ENCODE measurements around the gene GGTLC1.
A peak's percentile ranks its signal among the peaks of the same experiment; 100 is the strongest.
"Not testable (repeated sequence)": the region's sequence is repeated elsewhere in the genome, so short reads cannot be mapped to it uniquely, and the experiment has no call there.

Gene GGTLC1

GRCh38 chr20:23984476-23985023 is 4.0 kb downstream of the GGTLC1 start:
- not testable (repeated sequence) for H3K9ac ChIP-seq (ENCODE audit: low read length); H3F3A ChIP-seq (ENCODE audit: insufficient read depth, low read length); H3K27ac ChIP-seq (ENCODE audit: low read length); H3K9me2 ChIP-seq (replicated peaks; ENCODE audit: insufficient read depth, low read length); H4K20me1 ChIP-seq (ENCODE audit: insufficient read depth, low read length); H3K4me1 ChIP-seq (ENCODE audit: low read length); H2AFZ ChIP-seq (ENCODE audit: low read length); H3K9me3 ChIP-seq (replicated peaks; ENCODE audit: insufficient read depth, low read length); H3K27me3 ChIP-seq (replicated peaks; ENCODE audit: insufficient read depth, low read length); H3K79me2 ChIP-seq (ENCODE audit: low read length); DNase-seq; H3K36me3 ChIP-seq (replicated peaks; ENCODE audit: insufficient read depth, low read length); H3K4me3 ChIP-seq (ENCODE audit: low read length); H3K4me2 ChIP-seq (ENCODE audit: low read depth, low read length)
- TF ChIP-seq, protein P1, sequence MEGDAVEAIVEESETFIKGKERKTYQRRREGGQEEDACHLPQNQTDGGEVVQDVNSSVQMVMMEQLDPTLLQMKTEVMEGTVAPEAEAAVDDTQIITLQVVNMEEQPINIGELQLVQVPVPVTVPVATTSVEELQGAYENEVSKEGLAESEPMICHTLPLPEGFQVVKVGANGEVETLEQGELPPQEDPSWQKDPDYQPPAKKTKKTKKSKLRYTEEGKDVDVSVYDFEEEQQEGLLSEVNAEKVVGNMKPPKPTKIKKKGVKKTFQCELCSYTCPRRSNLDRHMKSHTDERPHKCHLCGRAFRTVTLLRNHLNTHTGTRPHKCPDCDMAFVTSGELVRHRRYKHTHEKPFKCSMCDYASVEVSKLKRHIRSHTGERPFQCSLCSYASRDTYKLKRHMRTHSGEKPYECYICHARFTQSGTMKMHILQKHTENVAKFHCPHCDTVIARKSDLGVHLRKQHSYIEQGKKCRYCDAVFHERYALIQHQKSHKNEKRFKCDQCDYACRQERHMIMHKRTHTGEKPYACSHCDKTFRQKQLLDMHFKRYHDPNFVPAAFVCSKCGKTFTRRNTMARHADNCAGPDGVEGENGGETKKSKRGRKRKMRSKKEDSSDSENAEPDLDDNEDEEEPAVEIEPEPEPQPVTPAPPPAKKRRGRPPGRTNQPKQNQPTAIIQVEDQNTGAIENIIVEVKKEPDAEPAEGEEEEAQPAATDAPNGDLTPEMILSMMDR (IDR thresholded peaks at IDR 0.05; ENCODE audit: low read length) = 0 out of 2 replicates have a peak, but pooled peaks have one; percentile 11

DNA sequence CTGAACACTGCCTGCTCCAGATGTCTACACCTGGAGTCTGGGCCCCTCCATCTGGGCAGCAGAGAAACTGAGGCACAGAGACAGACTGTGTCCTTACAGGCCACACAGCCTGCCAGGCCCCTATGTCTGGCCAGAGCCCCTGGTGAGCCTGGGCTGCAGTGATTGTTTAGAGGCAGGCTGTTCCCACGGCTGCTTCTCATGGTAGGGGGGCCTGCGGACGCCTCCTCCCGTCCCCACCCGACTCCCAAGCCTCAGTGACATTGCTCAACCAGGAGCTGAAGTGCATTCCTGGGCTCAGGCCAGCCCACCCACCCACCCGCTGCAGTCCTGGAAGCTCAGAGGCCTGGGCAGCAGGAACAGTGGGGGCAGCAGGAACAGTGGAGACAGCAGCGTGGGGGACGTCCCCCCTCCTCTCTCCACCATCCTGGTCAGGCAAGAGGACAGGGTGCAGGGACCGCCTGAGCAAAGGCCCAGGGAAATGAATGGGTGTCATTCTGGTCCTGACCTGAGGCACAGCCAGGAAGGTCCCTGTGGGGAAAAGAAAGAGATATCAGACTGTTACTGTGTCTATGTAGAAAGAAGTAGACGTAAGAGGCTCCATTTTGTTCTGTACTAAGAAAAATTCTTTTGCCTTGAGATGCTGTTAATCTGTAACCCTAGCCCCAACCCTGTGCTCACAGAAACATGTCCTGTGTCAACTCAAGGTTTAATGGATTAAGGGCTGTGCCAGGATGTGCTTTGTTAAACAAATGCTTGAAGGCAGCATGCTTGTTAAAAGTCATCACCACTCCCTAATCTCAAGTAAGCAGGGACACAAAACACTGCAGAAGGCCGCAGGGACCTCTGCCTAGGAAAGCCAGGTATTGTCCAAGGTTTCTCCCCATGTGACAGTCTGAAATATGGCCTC is 6.2 kb downstream of the GGTLC1 start:
- H3K27me3 ChIP-seq (replicated peaks; ENCODE audit: insufficient read depth, low read length); H3K4me1 ChIP-seq (ENCODE audit: low read length); H2AFZ ChIP-seq (ENCODE audit: low read length); H3K36me3 ChIP-seq (replicated peaks; ENCODE audit: insufficient read depth, low read length); H3K9me3 ChIP-seq (replicated peaks; ENCODE audit: insufficient read depth, low read length); H3K79me2 ChIP-seq (ENCODE audit: low read length); DNase-seq; H3K27ac ChIP-seq (ENCODE audit: low read length); H3K4me3 ChIP-seq (ENCODE audit: low read length); H4K20me1 ChIP-seq (ENCODE audit: insufficient read depth, low read length); H3K9ac ChIP-seq (ENCODE audit: low read length); H3F3A ChIP-seq (ENCODE audit: insufficient read depth, low read length); H3K9me2 ChIP-seq (replicated peaks; ENCODE audit: insufficient read depth, low read length); H3K4me2 ChIP-seq (ENCODE audit: low read depth, low read length): not testable (repeated sequence)

- H2AFZ ChIP-seq (ENCODE audit: low read length); H3F3A ChIP-seq (ENCODE audit: insufficient read depth, low read length); H3K4me1 ChIP-seq (ENCODE audit: low read length); H3K27me3 ChIP-seq (replicated peaks; ENCODE audit: insufficient read depth, low read length); H4K20me1 ChIP-seq (ENCODE audit: insufficient read depth, low read length); DNase-seq; H3K79me2 ChIP-seq (ENCODE audit: low read length); H3K27ac ChIP-seq (ENCODE audit: low read length); H3K9me2 ChIP-seq (replicated peaks; ENCODE audit: insufficient read depth, low read length); H3K36me3 ChIP-seq (replicated peaks; ENCODE audit: insufficient read depth, low read length); H3K4me2 ChIP-seq (ENCODE audit: low read depth, low read length); H3K9ac ChIP-seq (ENCODE audit: low read length); H3K4me3 ChIP-seq (ENCODE audit: low read length); H3K9me3 ChIP-seq (replicated peaks; ENCODE audit: insufficient read depth, low read length): not testable (repeated sequence)
Measured at GRCh38 chr20:23981526-23981925, 7.1 kb downstream of the GGTLC1 start.

- H3K9me2 ChIP-seq (replicated peaks; ENCODE audit: insufficient read depth, low read length); H3K27me3 ChIP-seq (replicated peaks; ENCODE audit: insufficient read depth, low read length); H4K20me1 ChIP-seq (ENCODE audit: insufficient read depth, low read length); H3K27ac ChIP-seq (ENCODE audit: low read length); H3K4me3 ChIP-seq (ENCODE audit: low read length); H3F3A ChIP-seq (ENCODE audit: insufficient read depth, low read length); H3K4me1 ChIP-seq (ENCODE audit: low read length); H3K9me3 ChIP-seq (replicated peaks; ENCODE audit: insufficient read depth, low read length); DNase-seq; H3K79me2 ChIP-seq (ENCODE audit: low read length); H3K9ac ChIP-seq (ENCODE audit: low read length); H3K4me2 ChIP-seq (ENCODE audit: low read depth, low read length); H2AFZ ChIP-seq (ENCODE audit: low read length); H3K36me3 ChIP-seq (replicated peaks; ENCODE audit: insufficient read depth, low read length): not testable (repeated sequence)
Measured at GRCh38 chr20:23981014-23981413, 7.6 kb downstream of the GGTLC1 start.

- not testable (repeated sequence) for H3K9me2 ChIP-seq (replicated peaks; ENCODE audit: insufficient read depth, low read length); H3K4me1 ChIP-seq (ENCODE audit: low read length); H3K4me3 ChIP-seq (ENCODE audit: low read length); H2AFZ ChIP-seq (ENCODE audit: low read length); H3K9me3 ChIP-seq (replicated peaks; ENCODE audit: insufficient read depth, low read length); H3K9ac ChIP-seq (ENCODE audit: low read length); H3K79me2 ChIP-seq (ENCODE audit: low read length); H3K4me2 ChIP-seq (ENCODE audit: low read depth, low read length); H3K27me3 ChIP-seq (replicated peaks; ENCODE audit: insufficient read depth, low read length); H4K20me1 ChIP-seq (ENCODE audit: insufficient read depth, low read length); H3K36me3 ChIP-seq (replicated peaks; ENCODE audit: insufficient read depth, low read length); H3K27ac ChIP-seq (ENCODE audit: low read length); DNase-seq; H3F3A ChIP-seq (ENCODE audit: insufficient read depth, low read length)
Measured at GRCh38 chr20:23979899-23980811, 8.4 kb downstream of the GGTLC1 start.

DNA sequence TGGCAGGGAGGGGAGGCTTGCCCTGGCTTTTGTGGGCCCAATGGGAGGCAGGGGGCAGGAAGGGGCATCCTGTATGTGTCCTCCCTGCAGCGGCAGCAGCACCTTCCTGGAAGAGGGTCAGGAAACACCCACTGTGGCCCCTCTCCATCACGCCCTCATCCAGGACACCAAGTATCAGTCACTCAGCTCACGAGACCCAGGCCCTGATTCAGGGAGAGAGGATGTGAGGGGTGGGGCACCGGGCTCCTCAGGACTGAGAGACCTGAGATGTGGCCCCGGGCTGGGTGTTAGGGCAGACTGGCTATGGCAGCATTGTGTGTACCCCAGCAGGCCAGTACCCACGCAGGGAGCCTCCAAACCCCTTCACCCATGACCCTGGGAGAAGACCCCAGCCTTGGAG is 9.2 kb downstream of the GGTLC1 start:
- DNase-seq; H3K4me1 ChIP-seq (ENCODE audit: low read length); H2AFZ ChIP-seq (ENCODE audit: low read length); H3K27ac ChIP-seq (ENCODE audit: low read length); H3K9me2 ChIP-seq (replicated peaks; ENCODE audit: insufficient read depth, low read length); H3K79me2 ChIP-seq (ENCODE audit: low read length); H3K27me3 ChIP-seq (replicated peaks; ENCODE audit: insufficient read depth, low read length); H3K9me3 ChIP-seq (replicated peaks; ENCODE audit: insufficient read depth, low read length); H3K4me3 ChIP-seq (ENCODE audit: low read length); H3K36me3 ChIP-seq (replicated peaks; ENCODE audit: insufficient read depth, low read length); H3K4me2 ChIP-seq (ENCODE audit: low read depth, low read length); H4K20me1 ChIP-seq (ENCODE audit: insufficient read depth, low read length); H3F3A ChIP-seq (ENCODE audit: insufficient read depth, low read length); H3K9ac ChIP-seq (ENCODE audit: low read length): not testable (repeated sequence)

DNA sequence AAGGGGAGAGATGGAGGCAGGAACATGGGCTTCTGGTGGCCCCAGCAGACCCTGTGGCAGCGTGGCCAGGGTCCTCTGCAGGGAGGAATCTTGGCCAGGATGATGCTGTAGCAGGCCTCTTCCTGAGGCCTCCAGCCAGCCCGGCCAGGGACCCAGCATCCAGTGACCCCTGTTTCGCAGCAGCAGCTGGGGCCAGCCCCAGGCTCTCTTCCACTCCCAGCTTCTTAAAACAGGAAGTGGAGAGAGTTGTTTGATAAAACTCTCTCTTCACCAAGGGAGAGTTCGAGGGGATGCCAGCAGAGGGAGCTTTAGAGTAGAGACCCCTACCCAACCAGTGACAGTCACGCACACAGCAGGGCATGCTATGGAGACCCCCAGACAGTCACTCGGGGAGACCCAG is 10.1 kb downstream of the GGTLC1 start:
- not testable (repeated sequence) for H3K9me2 ChIP-seq (replicated peaks; ENCODE audit: insufficient read depth, low read length); H3K27me3 ChIP-seq (replicated peaks; ENCODE audit: insufficient read depth, low read length); H2AFZ ChIP-seq (ENCODE audit: low read length); H3K36me3 ChIP-seq (replicated peaks; ENCODE audit: insufficient read depth, low read length); H3K79me2 ChIP-seq (ENCODE audit: low read length); H3F3A ChIP-seq (ENCODE audit: insufficient read depth, low read length); H4K20me1 ChIP-seq (ENCODE audit: insufficient read depth, low read length); H3K4me3 ChIP-seq (ENCODE audit: low read length); H3K4me1 ChIP-seq (ENCODE audit: low read length); H3K9ac ChIP-seq (ENCODE audit: low read length); H3K27ac ChIP-seq (ENCODE audit: low read length); DNase-seq; H3K4me2 ChIP-seq (ENCODE audit: low read depth, low read length); H3K9me3 ChIP-seq (replicated peaks; ENCODE audit: insufficient read depth, low read length)

Data from MM.1S (cell line).